Right renal pelvis (tissue), 4 donors: ENCODE data around the gene ZFP82. TPM values are rescaled to one million over a fixed set of nuclear protein-coding genes. Genes with fewer than 3 reads are reported as not detected.

Source experiments
- DNase-seq, 4 donors: peaks; one replicate each; pipeline ENCODE4 v3.0.0-alpha.2; 2013; ENCODE audit warnings: low read depth in 4 of 4, low spot score in 3 of 4, missing footprints in 1 of 4
- polyA plus RNA-seq, 4 donors: library from polyadenylated mRNA; unstranded; fragments of 120-200 nt; gene quantifications; one replicate each; pipeline ENCODE4 v1.2.1, GENCODE V29; 2013; ENCODE audit not compliant: insufficient read length in 4 of 4

ZFP82 gene
- polyA plus RNA-seq, 4 donors: 13.2 to 16.8 (median 16.0) TPM

- DNase-seq: no peak
Observed at GRCh38 chr19:36377541-36378178, 40.8 kb downstream of the ZFP82 start.

- no peak for DNase-seq
Observed at GRCh38 chr19:36373638-36374156, 44.7 kb downstream of the ZFP82 start.

GRCh38 chr19:36371886-36372285 is 46.6 kb downstream of the ZFP82 start:
- DNase-seq: no peak

DNA sequence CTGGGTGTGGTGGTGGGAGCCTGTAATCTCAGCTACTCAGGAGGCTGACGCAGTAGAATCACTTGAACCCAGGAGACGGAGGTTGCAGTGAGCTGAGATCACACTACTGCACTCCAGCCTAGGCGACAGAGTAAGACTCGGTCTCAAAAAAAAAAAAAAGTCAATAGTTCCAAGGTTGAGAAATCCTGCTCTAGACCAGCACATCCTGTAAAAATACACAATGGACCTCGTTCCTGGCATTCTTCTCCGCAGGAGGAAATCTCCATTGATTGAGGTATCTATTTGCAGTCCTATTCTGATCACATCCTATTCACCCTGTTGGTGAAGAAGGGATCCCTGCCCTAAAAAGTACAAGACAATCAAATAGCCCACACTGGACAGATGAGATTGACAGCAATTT is 54.6 kb downstream of the ZFP82 start:
- DNase-seq: no peak

Other genes starting within 250 kb of the ZFP82 start
- gene ZNF565, start 204.0 kb downstream of the ZFP82 start, polyA plus RNA-seq: 1 to 10 TPM; 5.4 to 6.9 (median 6.3) TPM
- gene ZNF146, start 203.5 kb downstream of the ZFP82 start, polyA plus RNA-seq: 100 to 1,000 TPM; 121 to 157 (median 154) TPM
- gene ZFP14, start 39.4 kb downstream of the ZFP82 start, polyA plus RNA-seq: 10 to 100 TPM; 10.7 to 14.0 (median 13.5) TPM
- gene ZNF566, start 70.9 kb upstream of the ZFP82 start, polyA plus RNA-seq: 10 to 100 TPM; 12.7 to 19.0 (median 18.3) TPM
- gene ZNF260, start 109.6 kb upstream of the ZFP82 start, polyA plus RNA-seq: 10 to 100 TPM; 26.2 to 37.8 (median 35.3) TPM
- 10 to 100 TPM; 16.4 to 26.7 (median 22.0) TPM for gene ZNF529, start 154.6 kb upstream of the ZFP82 start, polyA plus RNA-seq
- 1 to 10 TPM; 6.2 to 7.3 (median 6.7) TPM for gene ZNF382, start 186.7 kb upstream of the ZFP82 start, polyA plus RNA-seq
- 10 to 100 TPM; 10.3 to 12.9 (median 11.3) TPM for gene ZNF461, start 248.2 kb upstream of the ZFP82 start, polyA plus RNA-seq